HCT116 (cell line): ENCODE measurements around the gene ATAD5.

Experiments
- EGR1 ChIP-seq: IDR thresholded peaks from 2 replicates; pipeline ENCODE4 v1.6.1; 2012; ENCODE audit warnings: low read depth
- ELF1 ChIP-seq: IDR thresholded peaks from 2 replicates; pipeline ENCODE4 v1.6.1; 2012; ENCODE audit warnings: low read depth, borderline replicate concordance
- EZH2 ChIP-seq: fragments of 200-600 bp; sonication (generic); IDR thresholded peaks from 2 replicates; pipeline ENCODE4 v1.6.1; 2017; ENCODE audit warnings: antibody characterized with exemption, mixed run types
- EZH2phosphoT487 ChIP-seq: fragments of 200-600 bp; IDR thresholded peaks from 2 replicates; pipeline ENCODE4 v1.6.1; 2018; ENCODE audit warnings: antibody characterized with exemption, borderline replicate concordance
- MAX ChIP-seq: IDR thresholded peaks from 2 replicates; pipeline ENCODE4 v1.6.1; 2012
- POLR2A ChIP-seq: IDR thresholded peaks from 2 replicates; pipeline ENCODE4 v1.7.0; 2011; ENCODE audit warnings: borderline replicate concordance; ENCODE audit not compliant: insufficient read depth, insufficient read length; ENCODE audit errors: extremely low read depth
- POLR2AphosphoS5 ChIP-seq: IDR thresholded peaks from 2 replicates; pipeline ENCODE4 v1.6.1; 2011; ENCODE audit warnings: mild to moderate bottlenecking, low read depth, low read length, moderate library complexity
- SIN3A ChIP-seq: IDR thresholded peaks from 2 replicates; pipeline ENCODE4 v1.6.1; 2012; ENCODE audit warnings: low read depth
- SP1 ChIP-seq: IDR thresholded peaks from 2 replicates; pipeline ENCODE4 v1.6.1; 2012; ENCODE audit warnings: low read depth
- YY1 ChIP-seq: IDR thresholded peaks from 2 replicates; pipeline ENCODE4 v1.6.1; 2011; ENCODE audit warnings: low read length, low read depth, moderate library complexity, mild to moderate bottlenecking; ENCODE audit not compliant: insufficient replicate concordance; ENCODE audit errors: extremely low read depth
- TF ChIP-seq, protein P1 (sequence below): IDR thresholded peaks from 2 replicates; pipeline ENCODE4 v1.6.1; 2012; ENCODE audit warnings: low read depth
- TF ChIP-seq, protein P2 (sequence below), 3 experiments: fragments of 200-600 bp in 1 of 3; sonication (generic) in 1 of 3; IDR thresholded peaks in 2 of 3; conservative IDR thresholded peaks in 1 of 3; 2 replicates each; pipeline ENCODE4 v1.5.1; 2012 to 2017; ENCODE audit warnings: low read depth in 2 of 3, low read length in 2 of 3, antibody characterized with exemption in 1 of 3, borderline replicate concordance in 1 of 3, control low read depth in 1 of 3, mild to moderate bottlenecking in 1 of 3, mixed read lengths in 1 of 3, mixed run types in 1 of 3, moderate library complexity in 1 of 3; ENCODE audit not compliant: insufficient read depth in 1 of 3
- TF ChIP-seq, protein P3 (sequence below): IDR thresholded peaks from 2 replicates; pipeline ENCODE4 v1.6.1; 2011; ENCODE audit warnings: mild to moderate bottlenecking, low read length, moderate library complexity; ENCODE audit not compliant: insufficient replicate concordance; ENCODE audit errors: extremely low read depth

DNA sequence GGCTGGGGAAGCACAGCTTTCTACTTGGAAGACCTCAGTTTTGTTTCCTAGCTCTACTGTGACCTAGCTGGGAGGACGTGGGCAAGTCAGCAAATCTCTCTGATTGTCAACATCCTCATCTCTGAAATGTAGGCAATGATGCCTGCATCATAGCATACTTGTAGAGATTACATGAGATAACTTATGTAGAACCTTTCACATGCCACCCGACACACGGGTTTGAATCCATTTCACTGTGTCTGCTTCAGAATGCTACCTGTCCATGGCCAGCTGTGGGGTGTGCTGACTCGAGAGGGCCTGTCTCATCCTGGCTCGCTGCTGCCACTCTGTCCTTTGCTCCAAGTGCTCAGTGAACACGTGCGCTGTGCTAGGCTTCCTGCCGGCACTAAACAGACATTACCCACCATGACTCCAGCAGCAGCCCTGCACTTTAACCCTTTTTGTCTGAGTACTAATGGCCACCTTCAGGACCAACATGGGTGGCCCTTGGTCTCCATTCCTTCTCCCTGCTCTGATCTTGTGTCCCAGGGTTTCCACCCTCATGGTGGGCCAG is 97.4 kb downstream of the ATAD5 start:
- no peak for TF ChIP-seq EZH2
- no peak for TF ChIP-seq POLR2A
- TF ChIP-seq, protein P1, sequence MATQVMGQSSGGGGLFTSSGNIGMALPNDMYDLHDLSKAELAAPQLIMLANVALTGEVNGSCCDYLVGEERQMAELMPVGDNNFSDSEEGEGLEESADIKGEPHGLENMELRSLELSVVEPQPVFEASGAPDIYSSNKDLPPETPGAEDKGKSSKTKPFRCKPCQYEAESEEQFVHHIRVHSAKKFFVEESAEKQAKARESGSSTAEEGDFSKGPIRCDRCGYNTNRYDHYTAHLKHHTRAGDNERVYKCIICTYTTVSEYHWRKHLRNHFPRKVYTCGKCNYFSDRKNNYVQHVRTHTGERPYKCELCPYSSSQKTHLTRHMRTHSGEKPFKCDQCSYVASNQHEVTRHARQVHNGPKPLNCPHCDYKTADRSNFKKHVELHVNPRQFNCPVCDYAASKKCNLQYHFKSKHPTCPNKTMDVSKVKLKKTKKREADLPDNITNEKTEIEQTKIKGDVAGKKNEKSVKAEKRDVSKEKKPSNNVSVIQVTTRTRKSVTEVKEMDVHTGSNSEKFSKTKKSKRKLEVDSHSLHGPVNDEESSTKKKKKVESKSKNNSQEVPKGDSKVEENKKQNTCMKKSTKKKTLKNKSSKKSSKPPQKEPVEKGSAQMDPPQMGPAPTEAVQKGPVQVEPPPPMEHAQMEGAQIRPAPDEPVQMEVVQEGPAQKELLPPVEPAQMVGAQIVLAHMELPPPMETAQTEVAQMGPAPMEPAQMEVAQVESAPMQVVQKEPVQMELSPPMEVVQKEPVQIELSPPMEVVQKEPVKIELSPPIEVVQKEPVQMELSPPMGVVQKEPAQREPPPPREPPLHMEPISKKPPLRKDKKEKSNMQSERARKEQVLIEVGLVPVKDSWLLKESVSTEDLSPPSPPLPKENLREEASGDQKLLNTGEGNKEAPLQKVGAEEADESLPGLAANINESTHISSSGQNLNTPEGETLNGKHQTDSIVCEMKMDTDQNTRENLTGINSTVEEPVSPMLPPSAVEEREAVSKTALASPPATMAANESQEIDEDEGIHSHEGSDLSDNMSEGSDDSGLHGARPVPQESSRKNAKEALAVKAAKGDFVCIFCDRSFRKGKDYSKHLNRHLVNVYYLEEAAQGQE: no peak
- no peak for TF ChIP-seq EZH2phosphoT487
- TF ChIP-seq POLR2AphosphoS5: no peak
- TF ChIP-seq, protein P2, sequence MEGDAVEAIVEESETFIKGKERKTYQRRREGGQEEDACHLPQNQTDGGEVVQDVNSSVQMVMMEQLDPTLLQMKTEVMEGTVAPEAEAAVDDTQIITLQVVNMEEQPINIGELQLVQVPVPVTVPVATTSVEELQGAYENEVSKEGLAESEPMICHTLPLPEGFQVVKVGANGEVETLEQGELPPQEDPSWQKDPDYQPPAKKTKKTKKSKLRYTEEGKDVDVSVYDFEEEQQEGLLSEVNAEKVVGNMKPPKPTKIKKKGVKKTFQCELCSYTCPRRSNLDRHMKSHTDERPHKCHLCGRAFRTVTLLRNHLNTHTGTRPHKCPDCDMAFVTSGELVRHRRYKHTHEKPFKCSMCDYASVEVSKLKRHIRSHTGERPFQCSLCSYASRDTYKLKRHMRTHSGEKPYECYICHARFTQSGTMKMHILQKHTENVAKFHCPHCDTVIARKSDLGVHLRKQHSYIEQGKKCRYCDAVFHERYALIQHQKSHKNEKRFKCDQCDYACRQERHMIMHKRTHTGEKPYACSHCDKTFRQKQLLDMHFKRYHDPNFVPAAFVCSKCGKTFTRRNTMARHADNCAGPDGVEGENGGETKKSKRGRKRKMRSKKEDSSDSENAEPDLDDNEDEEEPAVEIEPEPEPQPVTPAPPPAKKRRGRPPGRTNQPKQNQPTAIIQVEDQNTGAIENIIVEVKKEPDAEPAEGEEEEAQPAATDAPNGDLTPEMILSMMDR (IDR thresholded peaks at IDR 0.05 in 2 of 3, conservative IDR thresholded peaks at IDR 0.05 in 1 of 3; ENCODE audit: borderline replicate concordance in 1 of 3, insufficient read depth in 1 of 3, low read depth in 2 of 3, low read length in 2 of 3): no peak
- no peak for TF ChIP-seq SIN3A
- no peak for TF ChIP-seq MAX
- no peak for TF ChIP-seq ELF1
- TF ChIP-seq EGR1: no peak
- TF ChIP-seq SP1: no peak
- no peak for TF ChIP-seq YY1
- TF ChIP-seq, protein P3, sequence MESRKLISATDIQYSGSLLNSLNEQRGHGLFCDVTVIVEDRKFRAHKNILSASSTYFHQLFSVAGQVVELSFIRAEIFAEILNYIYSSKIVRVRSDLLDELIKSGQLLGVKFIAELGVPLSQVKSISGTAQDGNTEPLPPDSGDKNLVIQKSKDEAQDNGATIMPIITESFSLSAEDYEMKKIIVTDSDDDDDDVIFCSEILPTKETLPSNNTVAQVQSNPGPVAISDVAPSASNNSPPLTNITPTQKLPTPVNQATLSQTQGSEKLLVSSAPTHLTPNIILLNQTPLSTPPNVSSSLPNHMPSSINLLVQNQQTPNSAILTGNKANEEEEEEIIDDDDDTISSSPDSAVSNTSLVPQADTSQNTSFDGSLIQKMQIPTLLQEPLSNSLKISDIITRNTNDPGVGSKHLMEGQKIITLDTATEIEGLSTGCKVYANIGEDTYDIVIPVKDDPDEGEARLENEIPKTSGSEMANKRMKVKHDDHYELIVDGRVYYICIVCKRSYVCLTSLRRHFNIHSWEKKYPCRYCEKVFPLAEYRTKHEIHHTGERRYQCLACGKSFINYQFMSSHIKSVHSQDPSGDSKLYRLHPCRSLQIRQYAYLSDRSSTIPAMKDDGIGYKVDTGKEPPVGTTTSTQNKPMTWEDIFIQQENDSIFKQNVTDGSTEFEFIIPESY: no peak
